Measurements from ENCODE around the gene FERMT3.
A peak's percentile ranks its signal among the peaks of the same experiment; 100 is the strongest.
"Not testable (repeated sequence)": the region's sequence is repeated elsewhere in the genome, so short reads cannot be mapped to it uniquely, and the experiment has no call there.

The FERMT3 gene

DNA sequence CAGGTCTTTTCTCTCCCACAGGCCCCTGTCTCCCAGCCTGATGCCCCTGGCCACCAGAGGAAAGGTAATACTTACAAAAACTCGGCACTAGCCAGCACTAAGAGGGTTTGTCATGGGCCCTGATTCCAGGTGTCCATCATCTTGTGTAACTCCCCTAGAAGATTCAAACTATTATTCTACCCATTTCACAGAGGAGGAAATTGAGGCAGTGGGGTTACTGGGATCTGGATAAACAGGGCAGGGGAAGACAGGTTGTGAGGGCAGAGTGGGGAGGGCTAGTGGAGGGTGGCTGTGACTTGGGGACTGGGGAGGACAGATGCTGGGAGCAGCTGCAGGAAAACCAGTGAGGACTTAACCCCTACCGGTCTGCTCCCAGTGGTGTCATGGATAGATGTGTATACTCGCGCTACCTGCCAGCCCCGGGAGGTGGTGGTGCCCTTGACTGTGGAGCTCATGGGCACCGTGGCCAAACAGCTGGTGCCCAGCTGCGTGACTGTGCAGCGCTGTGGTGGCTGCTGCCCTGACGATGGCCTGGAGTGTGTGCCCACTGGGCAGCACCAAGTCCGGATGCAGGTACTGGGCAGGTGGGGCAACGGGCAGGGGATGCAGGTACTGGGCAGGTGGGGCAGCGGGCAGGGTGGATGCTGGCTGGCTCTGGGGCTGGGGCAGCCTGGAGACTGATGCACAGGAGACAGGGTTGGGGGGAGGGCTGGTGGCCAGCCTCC lies 29.1 kb downstream of the FERMT3 start:
- DNase-seq (ENCODE audit: low spot score) = no peak

- no peak for DNase-seq (ENCODE audit: low spot score)
These were observed 31.0 kb downstream of the FERMT3 start for GRCh38 chr11:64237484-64237951.

DNA sequence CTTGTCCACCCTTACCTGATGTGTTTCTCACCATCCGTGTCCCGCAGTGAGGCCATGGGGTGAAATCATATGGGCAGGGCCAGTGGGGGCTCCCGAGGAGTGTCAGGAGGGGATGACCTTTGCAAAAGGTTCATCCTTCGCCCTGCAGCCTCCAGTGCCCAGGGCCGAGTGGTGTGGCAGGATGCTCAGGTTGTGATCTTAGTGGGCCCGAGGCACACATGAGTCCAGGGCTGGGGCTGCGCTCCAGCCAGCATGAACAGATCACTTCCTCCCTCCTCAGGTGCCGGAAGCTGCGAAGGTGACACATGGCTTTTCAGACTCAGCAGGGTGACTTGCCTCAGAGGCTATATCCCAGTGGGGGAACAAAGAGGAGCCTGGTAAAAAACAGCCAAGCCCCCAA lies 31.6 kb downstream of the FERMT3 start:
- DNase-seq (ENCODE audit: low spot score) = no peak

DNA sequence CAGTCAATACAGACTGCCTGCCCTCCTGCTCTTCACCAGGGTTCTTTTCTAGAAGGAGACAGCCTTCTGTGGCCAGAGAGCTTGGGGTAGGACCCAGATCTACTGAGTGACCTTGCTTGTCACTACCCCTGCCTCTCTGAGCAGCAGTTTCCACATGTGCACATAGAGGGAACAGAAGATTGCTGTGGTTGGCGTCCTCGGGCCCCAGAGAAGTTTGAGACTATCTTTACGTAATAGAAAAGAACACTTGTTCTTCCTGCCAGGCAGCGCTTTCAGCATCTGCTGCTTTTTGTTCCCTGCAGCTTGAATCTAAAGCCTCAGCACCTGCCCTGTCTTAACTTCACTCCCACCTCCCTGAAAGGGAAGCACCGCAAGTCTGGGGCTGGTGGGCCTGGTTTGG lies 32.5 kb downstream of the FERMT3 start:
- no peak for DNase-seq (ENCODE audit: low spot score)

- no peak for DNase-seq (ENCODE audit: low spot score)
These were observed 33.3 kb downstream of the FERMT3 start for GRCh38 chr11:64239662-64240434.

DNA sequence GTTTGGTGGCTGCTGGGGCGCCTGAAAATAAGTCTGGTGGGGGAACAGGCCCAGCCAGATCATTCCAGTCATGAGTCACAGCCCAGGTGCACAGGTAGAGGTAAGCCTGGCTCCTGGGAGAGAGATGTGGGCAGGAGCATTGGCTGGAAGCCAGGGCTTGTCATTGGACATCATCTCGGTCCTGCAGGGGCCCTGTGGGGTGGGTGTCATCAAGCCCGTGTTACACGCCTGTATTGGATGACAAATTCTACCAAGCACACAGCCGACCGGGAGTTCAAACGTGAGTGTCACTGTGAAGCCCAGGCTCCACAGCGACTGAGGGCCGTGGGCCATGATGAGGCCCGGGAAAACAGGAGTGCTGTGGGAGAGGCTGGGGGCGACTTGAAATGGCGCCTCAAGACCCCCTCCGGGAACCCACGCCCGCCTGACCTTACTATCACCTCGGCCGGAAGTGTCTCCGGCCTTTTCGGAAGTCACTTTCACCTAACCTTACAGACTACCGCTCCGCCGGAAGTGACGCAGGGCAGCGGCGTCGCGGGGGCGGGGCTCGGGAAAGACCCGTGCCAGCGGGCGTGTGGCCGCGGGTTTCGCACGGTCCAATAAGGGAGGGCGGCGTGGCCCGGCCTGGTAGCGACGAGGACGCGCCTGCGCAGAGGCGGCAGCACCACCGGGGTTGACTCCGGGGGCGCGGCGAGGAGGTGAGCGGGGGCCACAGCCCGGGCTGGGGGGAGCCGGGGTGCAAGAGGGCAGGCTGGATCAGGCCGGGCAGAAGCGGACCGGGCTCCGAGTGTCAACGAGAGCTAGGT lies 34.1 kb downstream of the FERMT3 start, which contains the start of gene FKBP2:
TSS of gene FKBP2 (plus strand) at position 661 of the 806 bp plus-strand sequence. CDS start 1,293 bp downstream, outside the sequence.
- DNase-seq (ENCODE audit: low spot score) = peak; percentile 99

GRCh38 chr11:64241241-64241490 lies 34.6 kb downstream of the FERMT3 start:
- peak; percentile 100 for DNase-seq (ENCODE audit: low spot score)

GRCh38 chr11:64241491-64242374 lies 35.2 kb downstream of the FERMT3 start:
- DNase-seq (ENCODE audit: low spot score) = no peak

DNA sequence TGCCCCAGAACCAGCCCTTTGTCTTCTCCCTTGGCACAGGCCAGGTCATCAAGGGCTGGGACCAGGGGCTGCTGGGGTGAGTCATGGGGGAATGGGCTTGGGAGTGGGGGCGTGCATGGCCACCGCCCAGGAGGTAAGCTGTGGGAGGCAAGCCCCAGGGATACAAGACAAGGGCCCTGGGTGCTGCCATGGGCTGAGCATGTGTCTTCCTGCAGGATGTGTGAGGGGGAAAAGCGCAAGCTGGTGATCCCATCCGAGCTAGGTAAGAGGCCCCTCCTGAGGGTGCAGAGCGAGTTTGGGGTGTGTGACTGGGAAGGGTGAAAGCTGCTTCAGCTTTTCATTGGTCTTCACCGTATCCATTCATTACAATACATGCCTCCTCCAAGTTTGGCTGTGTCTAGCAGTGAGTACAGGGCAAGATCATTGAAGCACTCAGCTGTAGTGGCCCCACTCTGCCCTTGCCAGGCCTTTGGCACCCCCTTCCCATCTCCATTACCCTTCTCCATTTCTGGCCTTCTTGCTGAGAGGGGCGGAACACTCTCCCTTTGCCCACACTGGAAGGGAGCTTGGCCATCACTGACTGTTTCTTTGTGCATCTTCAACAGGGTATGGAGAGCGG lies 36.8 kb downstream of the FERMT3 start:
- DNase-seq (ENCODE audit: low spot score) = no peak

- no peak for DNase-seq (ENCODE audit: low spot score)
These were observed 37.6 kb downstream of the FERMT3 start for GRCh38 chr11:64244107-64244506.

DNA sequence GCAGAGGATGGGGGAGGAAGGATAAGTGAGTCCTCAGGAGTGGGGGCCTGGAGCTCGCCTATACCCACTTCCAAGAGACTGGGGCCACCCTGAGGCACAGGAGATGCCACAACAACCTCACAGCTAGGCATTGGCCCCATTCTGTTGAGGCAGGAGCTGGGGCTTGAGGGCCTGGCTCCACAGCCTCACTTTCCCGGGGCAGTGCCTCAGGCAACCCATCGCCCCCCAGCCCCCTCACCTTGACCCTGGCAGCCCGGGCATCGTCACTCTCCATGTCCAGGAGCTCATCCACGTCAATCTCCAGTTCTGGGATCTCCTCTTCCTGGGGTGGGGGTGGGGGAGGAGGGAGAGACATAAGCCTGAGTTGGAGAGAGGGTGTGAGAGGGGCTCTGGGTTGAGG lies 38.4 kb downstream of the FERMT3 start:
- no peak for DNase-seq (ENCODE audit: low spot score)

- peak; percentile 85 for DNase-seq (ENCODE audit: low spot score)
These were observed 38.9 kb downstream of the FERMT3 start for GRCh38 chr11:64245401-64245796.

DNA sequence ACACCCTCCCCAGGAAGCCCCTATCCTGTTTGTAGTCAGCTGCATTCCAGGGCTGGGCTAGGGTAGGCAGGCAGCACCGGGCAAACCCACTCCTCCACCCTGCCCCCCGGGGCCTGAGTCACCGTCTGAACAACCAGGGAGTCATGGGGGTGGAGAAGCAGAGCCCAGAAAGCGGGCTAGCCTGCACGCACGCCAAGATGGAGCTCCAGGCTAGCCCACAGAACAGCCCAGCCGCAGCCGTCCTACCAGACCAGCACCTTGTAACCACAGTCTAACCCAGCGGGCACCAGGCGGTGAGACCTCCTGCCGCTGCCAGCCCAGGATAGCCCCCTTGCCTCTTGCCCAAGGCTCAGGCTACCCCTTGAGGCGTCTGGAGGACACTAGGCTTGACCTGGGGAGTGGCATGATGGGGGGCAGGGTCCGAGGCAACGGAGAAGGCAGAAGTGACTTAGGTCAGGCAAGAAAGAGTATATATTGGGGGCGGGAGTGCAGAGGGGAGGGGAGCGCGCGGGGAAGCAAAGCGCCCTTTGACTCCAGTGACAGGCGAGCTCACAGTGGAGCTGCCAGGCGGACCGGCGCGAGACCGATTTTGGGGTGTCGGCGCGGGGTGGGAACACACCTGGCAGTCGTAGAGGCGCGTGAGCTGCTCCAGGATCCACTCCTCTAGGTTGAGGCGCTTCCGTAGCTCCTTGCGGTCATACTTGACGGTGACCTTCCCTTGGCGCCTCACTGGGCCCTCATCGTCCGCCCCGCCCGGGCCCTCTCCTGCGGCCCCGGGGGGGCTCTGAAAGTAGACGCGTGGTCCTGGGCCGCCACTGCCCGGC lies 39.5 kb downstream of the FERMT3 start:
- DNase-seq (ENCODE audit: low spot score) = peak; percentile 84

DNA sequence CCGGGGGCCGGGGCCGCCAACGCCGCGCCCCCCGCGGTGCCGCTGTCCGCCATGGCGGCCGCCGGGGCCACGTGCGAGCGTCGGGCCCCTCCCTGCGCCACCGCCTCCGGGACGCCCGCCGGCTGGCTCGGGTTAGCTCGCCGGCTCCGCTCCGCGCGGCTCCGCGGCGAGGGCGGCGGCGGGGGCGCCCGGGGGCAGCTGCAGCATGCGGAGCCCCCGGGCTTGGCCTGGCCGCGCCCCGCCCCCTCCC lies 40.0 kb downstream of the FERMT3 start:
- DNase-seq (ENCODE audit: low spot score) = not testable (repeated sequence)

GRCh38 chr11:64246871-64247728 lies 40.6 kb downstream of the FERMT3 start, which contains the start of gene PPP1R14B:
Gene PPP1R14B (minus strand): TSS chr11:64246943. CDS start chr11:64246673, 270 bp downstream.
- DNase-seq (ENCODE audit: low spot score) = peak; percentile 91

- DNase-seq (ENCODE audit: low spot score) = no peak
These were observed 41.4 kb downstream of the FERMT3 start for GRCh38 chr11:64247729-64248531.

GRCh38 chr11:64248578-64248977 lies 42.1 kb downstream of the FERMT3 start:
- DNase-seq (ENCODE audit: low spot score) = no peak

- DNase-seq (ENCODE audit: low spot score) = no peak
These were observed 42.5 kb downstream of the FERMT3 start for GRCh38 chr11:64249038-64249437.

All from left forelimb (tissue), 1 donor.